Ascending aorta (tissue), 2 donors: Measurements from ENCODE around the gene OR2V2. TPM values are rescaled to one million over a fixed set of nuclear protein-coding genes. Genes with fewer than 3 reads are reported as not detected.
"Not testable (repeated sequence)": the region's sequence is repeated elsewhere in the genome, so short reads cannot be mapped to it uniquely, and the experiment has no call there.

ENCODE experiments used
- DNase-seq, 2 donors: peaks; one replicate each; pipeline ENCODE4 v3.0.0-alpha.2; 2019; ENCODE audit warnings: low spot score in 2 of 2
- H3K27ac ChIP-seq, 2 donors: fragments of 200-600 bp; sonication (generic); one replicate each; pipeline ENCODE4 v1.5.1; 2016 to 2017; ENCODE audit warnings: mild to moderate bottlenecking in 1 of 2
- H3K27me3 ChIP-seq: fragments of 200-600 bp; sonication (generic); one replicate; pipeline ENCODE4 v1.5.1; 2017
- H3K36me3 ChIP-seq, 2 donors: fragments of 200-600 bp; sonication (generic); one replicate each; pipeline ENCODE4 v1.5.1; 2016
- H3K4me1 ChIP-seq, 2 donors: fragments of 200-600 bp; sonication (generic); one replicate each; pipeline ENCODE4 v1.5.1; 2016 to 2017; ENCODE audit warnings: mild to moderate bottlenecking in 1 of 2
- H3K4me3 ChIP-seq, 2 donors: fragments of 200-600 bp; sonication (generic); one replicate each; pipeline ENCODE4 v1.5.1; 2016 to 2017; ENCODE audit warnings: mild to moderate bottlenecking in 1 of 2
- H3K9me3 ChIP-seq, 2 donors: fragments of 200-600 bp; sonication (generic); one replicate each; pipeline ENCODE4 v1.5.1; 2016
- CTCF ChIP-seq, 3 experiments: fragments of 200-600 bp in 2 of 3; fragments of 450-650 bp in 1 of 3; sonication (generic) in 2 of 3; IDR thresholded peaks; one replicate each; pipeline ENCODE4 v1.5.1; 2016 to 2019; ENCODE audit warnings: antibody characterized with exemption in 3 of 3, mild to moderate bottlenecking in 1 of 3, moderate library complexity in 1 of 3
- intact Hi-C: fragments of 100-400 bp; cut with DNase I; formaldehyde crosslinking; loops from one replicate; pipeline ENCODE4 v1.15.1; 2023
- total RNA-seq: library from RNA; depleted of rRNA; stranded (reverse); fragments of >200 nt; gene quantifications from one replicate; pipeline ENCODE4 v1.1.0, GENCODE V29; 2016

Gene OR2V2
- total RNA-seq = not detected

DNA sequence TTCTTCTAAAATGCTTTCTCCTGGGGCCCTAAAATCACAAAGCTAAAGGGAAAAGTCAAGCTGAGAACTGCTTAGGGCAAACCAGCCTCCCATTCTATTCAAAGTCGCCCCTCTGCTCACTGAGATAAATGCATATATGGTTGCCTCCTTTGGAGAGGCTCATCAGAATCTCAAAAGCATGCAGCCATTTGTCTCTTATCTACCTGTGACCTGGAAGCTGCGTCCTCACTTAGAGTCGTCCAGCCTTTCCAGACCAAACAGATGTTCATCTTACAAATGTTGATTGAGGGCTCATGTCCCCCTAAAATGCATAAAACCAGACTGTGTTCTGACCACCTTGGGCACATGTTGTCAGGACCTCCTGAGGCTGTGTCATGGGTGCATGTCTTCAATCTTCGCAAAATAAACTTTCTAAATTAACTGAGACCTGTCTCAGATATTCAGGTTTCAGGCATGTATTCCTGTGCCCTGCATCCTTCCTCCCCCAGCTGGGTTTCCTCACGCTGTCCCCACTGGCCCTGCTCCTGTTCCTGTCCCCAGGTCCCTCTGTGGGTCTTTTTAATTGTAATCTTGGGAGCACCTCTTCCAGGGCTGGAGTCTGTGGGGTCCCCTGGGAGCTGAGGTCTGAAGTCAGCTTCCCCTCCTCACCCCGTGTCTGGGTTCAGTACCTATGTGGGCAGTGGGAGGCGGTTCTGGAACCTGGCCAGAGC lies at the start of gene OR2V2:
TSS of gene OR2V2 (plus strand) at position 660 of the 710 bp plus-strand sequence. CDS start 7,357 bp downstream, outside the sequence.
- DNase-seq, intact Hi-C loops, H3K4me3 ChIP-seq, H3K36me3 ChIP-seq, H3K9me3 ChIP-seq, H3K27ac ChIP-seq, H3K4me1 ChIP-seq, H3K27me3 ChIP-seq: not testable (repeated sequence)

GRCh38 chr5:181097759-181098491 lies 49.5 kb upstream of the OR2V2 start:
- H3K4me3 ChIP-seq, H3K36me3 ChIP-seq, H3K27me3 ChIP-seq, intact Hi-C loops, H3K9me3 ChIP-seq, H3K4me1 ChIP-seq, H3K27ac ChIP-seq, DNase-seq: not testable (repeated sequence)

DNA sequence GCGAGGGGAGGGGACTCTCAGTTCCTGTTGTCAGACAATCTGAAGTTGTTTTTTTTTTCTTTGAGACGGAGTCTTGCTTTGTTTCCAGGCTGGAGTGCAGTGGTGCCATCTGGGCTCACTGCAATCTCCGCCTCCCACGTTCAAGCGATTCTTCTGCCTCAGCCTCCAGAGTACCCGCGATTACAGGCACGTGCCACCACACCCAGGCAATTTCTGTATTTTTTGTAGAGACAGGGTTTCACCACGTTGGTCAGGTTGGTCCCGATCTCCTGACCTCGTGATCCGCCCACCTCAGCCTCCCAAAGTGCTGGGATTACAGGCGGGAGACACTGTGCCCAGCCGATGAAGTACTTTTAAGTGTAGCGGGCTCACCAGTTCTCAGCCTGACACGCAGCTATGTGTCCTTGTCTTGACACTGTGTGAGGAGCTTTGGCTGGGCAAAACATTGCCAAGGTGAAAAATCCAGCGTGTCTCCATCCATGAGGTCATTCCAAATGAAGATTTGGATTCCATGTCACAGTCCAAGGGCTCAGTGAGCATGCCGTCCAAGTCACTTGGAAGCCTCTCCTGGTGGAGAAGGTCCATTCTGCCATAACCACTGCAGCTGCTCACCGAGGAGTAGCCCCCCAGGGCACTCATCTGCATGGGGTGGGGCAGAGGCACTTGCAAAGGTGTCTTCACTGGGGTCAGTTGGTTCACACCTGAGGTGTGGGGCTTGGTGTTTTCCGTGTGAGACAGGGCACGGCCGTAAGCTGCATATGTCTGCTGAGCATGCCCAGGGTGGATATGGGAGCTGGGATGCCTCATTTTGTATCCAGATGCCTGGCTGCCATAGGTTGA lies 48.4 kb upstream of the OR2V2 start:
- intact Hi-C loops = no loop called here
- TF ChIP-seq CTCF (IDR thresholded peaks at IDR 0.05) = no peak
- H3K4me3 ChIP-seq = no peak overlapping the region
- no peaks in the 10 kb centered on the region for H3K36me3 ChIP-seq
- no peaks in the 10 kb centered on the region for H3K27me3 ChIP-seq
- H3K9me3 ChIP-seq = no peaks in the 10 kb centered on the region
- H3K27ac ChIP-seq = no peak overlapping the region
- no peak for DNase-seq
- no peaks in the 10 kb centered on the region for H3K4me1 ChIP-seq

GRCh38 chr5:181099602-181100086 lies 47.7 kb upstream of the OR2V2 start:
- no peaks in the 10 kb centered on the region for H3K9me3 ChIP-seq
- H3K27ac ChIP-seq = no peak overlapping the region
- no peak for DNase-seq
- no peak overlapping the region for H3K4me3 ChIP-seq
- H3K36me3 ChIP-seq = no peaks in the 10 kb centered on the region
- H3K4me1 ChIP-seq = no peaks in the 10 kb centered on the region
- H3K27me3 ChIP-seq = no peaks in the 10 kb centered on the region
- TF ChIP-seq CTCF (IDR thresholded peaks at IDR 0.05) = no peak
- intact Hi-C loops = no loop called here

DNA sequence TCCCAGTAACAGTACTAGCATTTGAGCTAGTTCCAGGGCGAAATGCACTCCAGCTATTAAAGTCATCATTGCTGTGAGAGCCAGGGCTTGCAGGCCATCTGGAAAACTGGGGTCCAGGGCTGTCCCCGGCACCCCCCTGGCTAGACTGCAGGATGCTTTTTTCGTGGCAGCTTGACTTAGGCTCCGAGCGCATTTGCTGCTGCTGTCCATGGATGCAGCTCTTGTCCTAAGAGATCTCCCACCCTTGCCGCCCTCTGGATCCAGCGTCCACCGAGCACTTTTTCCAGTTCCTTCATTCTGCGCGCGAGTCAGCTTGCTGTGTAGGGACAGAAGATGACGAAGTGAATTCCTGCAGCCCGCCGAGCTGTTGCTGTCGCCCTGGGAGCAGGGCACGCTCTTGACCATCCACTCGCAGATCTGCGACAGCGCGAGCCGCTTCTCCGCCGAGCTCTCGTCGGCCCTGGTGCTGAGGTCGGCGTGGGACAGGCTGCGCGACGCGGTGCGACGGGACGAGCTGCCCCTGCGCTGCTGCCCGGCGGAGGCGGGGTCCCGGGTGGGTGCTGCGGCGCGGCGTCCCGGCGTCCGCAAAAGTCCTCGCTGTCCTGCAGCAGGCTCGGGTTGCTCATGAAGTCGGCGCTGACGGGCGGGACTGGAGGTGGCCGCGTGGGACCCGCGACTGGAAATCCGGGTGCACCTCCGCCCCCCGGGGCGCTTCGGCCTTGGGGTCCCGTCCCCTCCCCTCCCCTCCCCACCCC lies 47.1 kb upstream of the OR2V2 start:
- no peak overlapping the region for H3K27ac ChIP-seq
- peak overlapping the region in 1 of 2 donors; percentile 9 for H3K4me3 ChIP-seq
- H3K4me1 ChIP-seq = no peaks in the 10 kb centered on the region
- peak in 1 of 2 donors; percentile 57 for DNase-seq
- no peaks in the 10 kb centered on the region for H3K36me3 ChIP-seq
- intact Hi-C loops = no loop called here
- H3K27me3 ChIP-seq = no peaks in the 10 kb centered on the region
- no peak for TF ChIP-seq CTCF (IDR thresholded peaks at IDR 0.05)
- H3K9me3 ChIP-seq = no peaks in the 10 kb centered on the region

GRCh38 chr5:181101030-181101641 lies 46.2 kb upstream of the OR2V2 start:
- H3K9me3 ChIP-seq, H3K4me1 ChIP-seq, H3K4me3 ChIP-seq, H3K36me3 ChIP-seq, H3K27ac ChIP-seq, intact Hi-C loops, H3K27me3 ChIP-seq: not testable (repeated sequence)
- DNase-seq = peak in 1 of 2 donors; percentile 60

- H3K36me3 ChIP-seq, H3K27ac ChIP-seq, DNase-seq, intact Hi-C loops, H3K9me3 ChIP-seq, H3K4me1 ChIP-seq, H3K27me3 ChIP-seq, H3K4me3 ChIP-seq: not testable (repeated sequence)
Observed at GRCh38 chr5:181101930-181102674, 45.3 kb upstream of the OR2V2 start.

DNA sequence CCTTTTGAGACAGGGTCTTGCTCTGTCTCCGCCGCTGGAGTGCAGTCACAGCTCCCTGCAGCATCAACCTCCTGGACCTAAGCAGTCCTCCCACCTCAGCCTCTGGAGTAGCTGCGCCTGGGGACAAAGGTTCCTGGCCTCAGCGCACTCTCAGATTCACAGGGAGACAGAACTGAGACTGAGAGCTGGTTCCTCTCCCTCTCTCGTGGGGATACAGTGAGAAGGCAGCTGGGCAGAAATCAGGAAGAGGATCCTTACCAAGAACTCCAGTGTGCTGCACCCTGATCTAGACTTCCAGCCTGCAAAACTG lies 43.2 kb upstream of the OR2V2 start:
- intact Hi-C loops, H3K4me3 ChIP-seq, H3K27me3 ChIP-seq, H3K27ac ChIP-seq, H3K4me1 ChIP-seq, H3K9me3 ChIP-seq, H3K36me3 ChIP-seq: not testable (repeated sequence)
- peak in 1 of 2 donors; percentile 42 for DNase-seq

DNA sequence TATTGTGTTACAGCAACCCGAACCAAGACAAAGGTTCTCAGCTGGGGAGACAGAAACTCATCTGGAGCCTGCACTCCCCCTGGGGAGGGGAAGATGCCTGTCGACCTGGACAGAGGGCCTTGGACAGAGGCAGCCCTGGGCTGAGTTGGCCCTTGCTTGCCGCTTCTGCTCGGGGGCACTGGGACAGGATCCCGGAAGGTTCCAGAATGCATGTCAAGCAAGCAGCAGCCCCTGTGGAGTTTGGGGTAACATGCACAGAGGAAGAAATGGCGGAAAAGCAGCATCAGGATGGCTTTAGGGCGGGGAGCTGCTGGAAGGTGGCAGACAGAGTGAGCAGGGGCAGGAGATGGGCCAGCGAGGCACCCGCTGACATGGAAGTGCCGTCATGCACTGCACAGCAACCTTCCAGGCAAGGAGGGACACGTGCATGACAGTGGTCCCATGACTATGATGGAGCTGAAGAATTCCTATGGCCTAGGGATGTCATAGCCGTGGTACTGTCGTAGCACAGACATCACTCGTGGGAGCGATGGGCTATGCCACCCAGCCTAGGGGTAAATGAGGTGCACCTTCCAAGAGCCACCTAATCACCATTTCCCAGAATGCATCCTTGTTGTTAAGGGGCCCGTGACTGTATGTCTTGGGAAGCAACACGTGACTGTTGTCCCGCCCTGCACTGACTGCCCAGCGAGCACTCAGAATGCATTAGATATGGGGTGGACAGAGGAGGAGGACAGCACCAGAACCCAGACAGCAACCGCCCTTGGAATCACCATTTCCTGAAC lies 42.6 kb upstream of the OR2V2 start:
- H3K9me3 ChIP-seq, intact Hi-C loops, H3K27me3 ChIP-seq, H3K27ac ChIP-seq, DNase-seq, H3K4me1 ChIP-seq, H3K4me3 ChIP-seq, H3K36me3 ChIP-seq: not testable (repeated sequence)
